Natural killer cell (primary cell): ENCODE results near the gene TRIM64. TPM values are rescaled to one million over a fixed set of nuclear protein-coding genes. Genes with fewer than 3 reads are reported as not detected.
"Not testable (repeated sequence)": the region's sequence is repeated elsewhere in the genome, so short reads cannot be mapped to it uniquely, and the experiment has no call there.

Experiments
- ATAC-seq, 3 donors: fragments of 150-1000 bp in 2 of 3; fragments of 200-7000 bp in 1 of 3; cut with Tn5 transposase; 1 replicate in 1 of 3; 2 replicates in 2 of 3; pipeline ENCODE4 v1.10.0; 2021; ENCODE audit warnings: mild to moderate bottlenecking in 2 of 3, moderate library complexity in 2 of 3
- DNase-seq, 2 donors: peaks; one replicate each; pipeline versions ENCODE4 v3.0.0 to v3.0.0-alpha.2; 2013 to 2021; ENCODE audit warnings: mixed read lengths in 1 of 2
- H3K27ac ChIP-seq: one replicate; pipeline ENCODE4 v1.5.1; 2013; ENCODE audit warnings: mild to moderate bottlenecking, low read length
- H3K27me3 ChIP-seq: one replicate; pipeline ENCODE4 v1.6.1; 2013; ENCODE audit warnings: low read length; ENCODE audit not compliant: control insufficient read depth, insufficient read depth
- H3K36me3 ChIP-seq: one replicate; pipeline ENCODE4 v1.6.1; 2013; ENCODE audit warnings: low read length; ENCODE audit not compliant: control insufficient read depth, insufficient read depth
- H3K4me1 ChIP-seq: one replicate; pipeline ENCODE4 v1.6.1; 2013; ENCODE audit warnings: low read length; ENCODE audit not compliant: control insufficient read depth, insufficient read depth
- H3K4me3 ChIP-seq: one replicate; pipeline ENCODE4 v1.5.1; 2013; ENCODE audit warnings: low read length
- H3K9me3 ChIP-seq: one replicate; pipeline ENCODE4 v1.6.1; 2013; ENCODE audit warnings: low read length; ENCODE audit not compliant: control insufficient read depth, insufficient read depth
- H3K27ac Mint-ChIP-seq, 2 donors: one replicate each; pipeline ENCODE4 v1.8.0; 2022; ENCODE audit warnings: mild to moderate bottlenecking in 2 of 2, mixed read lengths in 2 of 2, moderate library complexity in 1 of 2
- H3K27me3 Mint-ChIP-seq, 2 donors: one replicate each; pipeline ENCODE4 v1.8.0; 2022; ENCODE audit warnings: low read depth in 2 of 2, mixed read lengths in 2 of 2
- H3K36me3 Mint-ChIP-seq: one replicate; pipeline ENCODE4 v1.8.0; 2022; ENCODE audit warnings: mixed read lengths
- H3K4me1 Mint-ChIP-seq, 2 donors: one replicate each; pipeline ENCODE4 v1.8.0; 2022; ENCODE audit warnings: mixed read lengths in 2 of 2
- H3K4me3 Mint-ChIP-seq: one replicate; pipeline ENCODE4 v1.8.0; 2022; ENCODE audit warnings: mild to moderate bottlenecking, moderate library complexity, mixed read lengths
- H3K9me3 Mint-ChIP-seq, 2 donors: one replicate each; pipeline ENCODE4 v1.8.0; 2022; ENCODE audit warnings: mixed read lengths in 2 of 2
- WGBS: methylation state at CpG from one replicate; pipeline ENCODE4 v1.1.7; 2013; ENCODE audit warnings: missing lambda C conversion rate; ENCODE audit not compliant: insufficient coverage; 5-methylcytosine and 5-hydroxymethylcytosine counted together
- intact Hi-C: fragments of 100-400 bp; cut with micrococcal nuclease; formaldehyde crosslinking; loops from one replicate; pipeline ENCODE4 v1.14.2; 2022
- total RNA-seq, 4 donors: library from RNA; stranded (reverse); fragments of 120-200 nt in 1 of 4; gene quantifications; one replicate each; pipeline versions ENCODE4 v1.2.3 to v1.2.4, GENCODE V29; 2013 to 2022
- TF ChIP-seq, protein P1 (sequence below): fragments of 200-600 bp; IDR thresholded peaks from one replicate; pipeline ENCODE4 v1.8.0; 2022; ENCODE audit warnings: antibody characterized with exemption

The TRIM64 gene
- total RNA-seq = not detected
- total RNA-seq (2013) = not detected

- H3K4me3 Mint-ChIP-seq, H3K4me1 Mint-ChIP-seq, H3K4me1 ChIP-seq, ATAC-seq, DNase-seq, H3K27me3 Mint-ChIP-seq, H3K4me3 ChIP-seq, H3K36me3 ChIP-seq, H3K27ac Mint-ChIP-seq, H3K36me3 Mint-ChIP-seq, H3K27ac ChIP-seq, H3K9me3 ChIP-seq, intact Hi-C loops, H3K9me3 Mint-ChIP-seq, H3K27me3 ChIP-seq: not testable (repeated sequence)
- WGBS = no CpG with 5 or more reads among the region's 4 CpGs
Measured at GRCh38 chr11:89965737-89966136, at the start of gene TRIM64. Gene TRIM64 (plus strand): TSS chr11:89966037. CDS start chr11:89968504, 2,467 bp downstream.

DNA sequence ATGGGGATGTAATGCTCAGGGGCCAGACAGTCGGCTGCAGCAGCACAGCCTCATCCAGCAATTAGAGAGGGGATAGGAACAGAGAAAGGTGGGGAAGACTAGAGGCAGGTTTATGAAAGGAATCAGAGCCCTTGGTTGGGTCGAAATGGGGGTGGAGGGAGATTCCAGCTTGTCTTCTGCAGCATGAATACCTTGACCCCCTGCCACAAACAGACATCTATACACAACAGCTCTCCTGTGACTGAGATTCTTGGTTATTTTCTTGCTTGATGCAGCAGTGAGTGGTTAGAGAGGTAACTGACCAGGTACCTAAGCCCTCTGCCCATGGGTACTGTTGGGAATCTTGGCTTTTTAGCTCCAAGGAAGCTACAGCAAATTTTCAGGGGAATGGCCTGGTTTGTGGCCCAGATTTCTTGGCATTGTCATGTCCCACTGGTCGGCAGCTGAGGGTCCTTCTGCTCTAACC is 43.6 kb upstream of the TRIM64 start, which contains the start of gene TRIM49D1:
Gene TRIM49D1 (minus strand): TSS at position 51 of the 466 bp plus-strand sequence. CDS start 4,535 bp downstream, outside the sequence.
- no peaks in the 10 kb centered on the region for H3K36me3 Mint-ChIP-seq
- Histone ChIP-seq H3K36me3 (no peaks in the 10 kb centered on the region), H3K4me3 (no peak within 1 kb of the TSS), H3K27ac (no peak within 1 kb of the TSS), H3K27me3 (no peaks in the 10 kb centered on the region), H3K4me1 (no peaks in the 10 kb centered on the region), H3K9me3 (no peaks in the 10 kb centered on the region)
- no peaks in the 10 kb centered on the region for H3K9me3 Mint-ChIP-seq
- 58% methylated on average over 1 of the region's 3 CpGs for WGBS
- ATAC-seq = no peak
- no peak within 1 kb of the TSS for H3K4me3 Mint-ChIP-seq
- intact Hi-C loops = no loop called here
- no peaks in the 10 kb centered on the region for H3K4me1 Mint-ChIP-seq
- no peak for DNase-seq
- H3K27me3 Mint-ChIP-seq = no peaks in the 10 kb centered on the region
- TF ChIP-seq, protein P1, sequence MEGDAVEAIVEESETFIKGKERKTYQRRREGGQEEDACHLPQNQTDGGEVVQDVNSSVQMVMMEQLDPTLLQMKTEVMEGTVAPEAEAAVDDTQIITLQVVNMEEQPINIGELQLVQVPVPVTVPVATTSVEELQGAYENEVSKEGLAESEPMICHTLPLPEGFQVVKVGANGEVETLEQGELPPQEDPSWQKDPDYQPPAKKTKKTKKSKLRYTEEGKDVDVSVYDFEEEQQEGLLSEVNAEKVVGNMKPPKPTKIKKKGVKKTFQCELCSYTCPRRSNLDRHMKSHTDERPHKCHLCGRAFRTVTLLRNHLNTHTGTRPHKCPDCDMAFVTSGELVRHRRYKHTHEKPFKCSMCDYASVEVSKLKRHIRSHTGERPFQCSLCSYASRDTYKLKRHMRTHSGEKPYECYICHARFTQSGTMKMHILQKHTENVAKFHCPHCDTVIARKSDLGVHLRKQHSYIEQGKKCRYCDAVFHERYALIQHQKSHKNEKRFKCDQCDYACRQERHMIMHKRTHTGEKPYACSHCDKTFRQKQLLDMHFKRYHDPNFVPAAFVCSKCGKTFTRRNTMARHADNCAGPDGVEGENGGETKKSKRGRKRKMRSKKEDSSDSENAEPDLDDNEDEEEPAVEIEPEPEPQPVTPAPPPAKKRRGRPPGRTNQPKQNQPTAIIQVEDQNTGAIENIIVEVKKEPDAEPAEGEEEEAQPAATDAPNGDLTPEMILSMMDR = no peak
- H3K27ac Mint-ChIP-seq = no peak within 1 kb of the TSS

DNA sequence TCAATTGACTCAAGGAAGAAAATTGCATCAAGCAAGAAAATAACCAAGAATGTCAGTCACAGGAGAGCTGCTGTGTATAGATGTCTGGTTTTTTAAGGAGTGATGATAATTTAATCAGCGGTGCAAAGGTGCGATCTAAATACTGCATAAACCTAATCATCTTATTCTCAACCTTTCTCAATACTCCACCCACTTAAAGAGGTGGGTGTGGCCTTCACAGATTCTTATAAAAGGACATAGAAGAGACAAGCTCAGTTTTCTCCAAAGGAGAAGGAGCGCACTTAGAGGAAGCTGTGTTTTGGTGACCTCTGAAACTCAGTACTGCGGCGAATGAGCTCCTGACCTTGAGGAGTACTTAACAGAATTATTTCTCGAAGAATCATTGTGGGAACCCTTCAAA is 42.1 kb upstream of the TRIM64 start, which contains the start of gene TRIM49D2:
Gene TRIM49D2 (plus strand): TSS at position 301 of the 400 bp plus-strand sequence. CDS start 2,698 bp downstream, outside the sequence.
- H3K4me1 ChIP-seq, H3K27ac Mint-ChIP-seq, H3K4me1 Mint-ChIP-seq, DNase-seq, H3K36me3 Mint-ChIP-seq, H3K4me3 ChIP-seq, ATAC-seq, H3K4me3 Mint-ChIP-seq, H3K36me3 ChIP-seq, H3K27ac ChIP-seq, H3K9me3 ChIP-seq, H3K27me3 Mint-ChIP-seq, H3K9me3 Mint-ChIP-seq, H3K27me3 ChIP-seq, intact Hi-C loops: not testable (repeated sequence)
- WGBS = no CpG with 5 or more reads among the region's 6 CpGs

- H3K27ac ChIP-seq, H3K9me3 Mint-ChIP-seq, H3K27me3 ChIP-seq, intact Hi-C loops, H3K4me1 ChIP-seq, H3K27me3 Mint-ChIP-seq, H3K27ac Mint-ChIP-seq, ATAC-seq, H3K36me3 Mint-ChIP-seq, H3K36me3 ChIP-seq, H3K4me3 ChIP-seq, DNase-seq, H3K4me1 Mint-ChIP-seq, H3K4me3 Mint-ChIP-seq, H3K9me3 ChIP-seq: not testable (repeated sequence)
- no CpG with 5 or more reads among the region's 6 CpGs for WGBS
Measured at GRCh38 chr11:89960833-89961232, 5.0 kb upstream of the TRIM64 start.

Other genes starting within 250 kb of the TRIM64 start
- not detected for gene TRIM49, start 157.5 kb upstream of the TRIM64 start, total RNA-seq
- gene TRIM64B, start 87.5 kb upstream of the TRIM64 start, total RNA-seq = 1 to 10 TPM in 1 of 3 donors, not detected in 2; 1.1 TPM
- gene TRIM49D1, start 43.8 kb upstream of the TRIM64 start, total RNA-seq = 1 to 10 TPM in 1 of 3 donors, not detected in 2; 8.5 TPM
- 1 to 10 TPM in 1 of 3 donors, not detected in 2; 2.5 TPM for gene TRIM49D2, start 42.0 kb upstream of the TRIM64 start, total RNA-seq
- gene TRIM49C, start 65.1 kb downstream of the TRIM64 start, total RNA-seq = not detected
- gene UBTFL1, start 119.9 kb downstream of the TRIM64 start, total RNA-seq = not detected
- not detected for gene NAALAD2, start 168.6 kb downstream of the TRIM64 start, total RNA-seq